ENCODE data around the gene WDR37. TPM values are rescaled to one million over a fixed set of nuclear protein-coding genes. Genes with fewer than 3 reads are reported as not detected.
A peak's percentile ranks its signal among the peaks of the same experiment; 100 is the strongest.
"Not testable (repeated sequence)": the region's sequence is repeated elsewhere in the genome, so short reads cannot be mapped to it uniquely, and the experiment has no call there.

Gene WDR37
- total RNA-seq, 1 donor from 2014 or later: 13.6 TPM

GRCh38 chr10:1160561-1161314, 104.6 kb downstream of the WDR37 start:
- Mint-ChIP-seq H3K27me3 (ENCODE audit: unreplicated experiment) (peaks cover 31% of the 10 kb centered on the region), H3K9me3 (ENCODE audit: unreplicated experiment) (no peaks in the 10 kb centered on the region), H3K4me3 (ENCODE audit: unreplicated experiment) (no peak overlapping the region), H3K27ac (ENCODE audit: unreplicated experiment) (no peak overlapping the region), H3K4me1 (ENCODE audit: unreplicated experiment) (no peaks in the 10 kb centered on the region), H3K36me3 (ENCODE audit: unreplicated experiment) (no peaks in the 10 kb centered on the region)
- DNase-seq (ENCODE audit: extremely low spot score, unreplicated experiment): peak; percentile 72
- TF ChIP-seq CTCF (IDR thresholded peaks at IDR 0.05): no peak

DNA sequence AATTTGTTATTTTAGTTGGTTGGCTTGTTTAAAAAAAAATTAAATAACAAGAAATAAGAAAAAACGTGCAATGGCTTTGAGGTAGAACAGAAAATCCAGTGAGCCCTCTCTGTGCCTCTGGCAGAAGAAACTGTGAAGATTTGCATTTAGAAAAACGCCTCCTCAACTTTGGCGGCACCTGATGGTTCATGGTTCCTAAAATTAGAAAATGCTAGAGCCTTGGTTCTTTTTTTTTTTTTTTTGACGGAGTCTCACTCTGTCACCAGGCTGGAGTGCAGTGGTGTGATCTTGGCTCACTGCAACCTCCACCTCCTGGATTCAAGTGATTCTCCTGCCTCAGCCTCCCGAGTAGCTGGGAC, 105.1 kb downstream of the WDR37 start:
- not testable (repeated sequence) for H3K36me3 Mint-ChIP-seq (ENCODE audit: unreplicated experiment); DNase-seq (ENCODE audit: extremely low spot score, unreplicated experiment); H3K4me1 Mint-ChIP-seq (ENCODE audit: unreplicated experiment); H3K4me3 Mint-ChIP-seq (ENCODE audit: unreplicated experiment); H3K9me3 Mint-ChIP-seq (ENCODE audit: unreplicated experiment); H3K27ac Mint-ChIP-seq (ENCODE audit: unreplicated experiment)
- H3K27me3 Mint-ChIP-seq (ENCODE audit: unreplicated experiment): peaks cover 35% of the 10 kb centered on the region

GRCh38 chr10:1162481-1163203, 106.5 kb downstream of the WDR37 start:
- Mint-ChIP-seq H3K4me1 (ENCODE audit: unreplicated experiment) (no peaks in the 10 kb centered on the region), H3K4me3 (ENCODE audit: unreplicated experiment) (no peak overlapping the region), H3K9me3 (ENCODE audit: unreplicated experiment) (no peaks in the 10 kb centered on the region), H3K36me3 (ENCODE audit: unreplicated experiment) (no peaks in the 10 kb centered on the region), H3K27me3 (ENCODE audit: unreplicated experiment) (peaks cover 34% of the 10 kb centered on the region), H3K27ac (ENCODE audit: unreplicated experiment) (no peak overlapping the region)
- no peak for TF ChIP-seq CTCF (IDR thresholded peaks at IDR 0.05)
- peak; percentile 70 for DNase-seq (ENCODE audit: extremely low spot score, unreplicated experiment)

- Mint-ChIP-seq H3K27me3 (ENCODE audit: unreplicated experiment) (peaks cover 34% of the 10 kb centered on the region), H3K4me3 (ENCODE audit: unreplicated experiment) (no peak overlapping the region), H3K9me3 (ENCODE audit: unreplicated experiment) (no peaks in the 10 kb centered on the region), H3K4me1 (ENCODE audit: unreplicated experiment) (no peaks in the 10 kb centered on the region), H3K36me3 (ENCODE audit: unreplicated experiment) (no peaks in the 10 kb centered on the region), H3K27ac (ENCODE audit: unreplicated experiment) (no peak overlapping the region)
- TF ChIP-seq CTCF (IDR thresholded peaks at IDR 0.05): no peak
- peak; percentile 51 for DNase-seq (ENCODE audit: extremely low spot score, unreplicated experiment)
Observed at GRCh38 chr10:1163204-1163660, 107.0 kb downstream of the WDR37 start.

- Mint-ChIP-seq H3K9me3 (ENCODE audit: unreplicated experiment) (no peaks in the 10 kb centered on the region), H3K36me3 (ENCODE audit: unreplicated experiment) (no peaks in the 10 kb centered on the region), H3K4me3 (ENCODE audit: unreplicated experiment) (no peak overlapping the region), H3K27ac (ENCODE audit: unreplicated experiment) (no peak overlapping the region), H3K4me1 (ENCODE audit: unreplicated experiment) (no peaks in the 10 kb centered on the region), H3K27me3 (ENCODE audit: unreplicated experiment) (peaks cover 29% of the 10 kb centered on the region)
- peak; percentile 8 for DNase-seq (ENCODE audit: extremely low spot score, unreplicated experiment)
- TF ChIP-seq CTCF (IDR thresholded peaks at IDR 0.05): no peak
Observed at GRCh38 chr10:1163831-1164230, 107.6 kb downstream of the WDR37 start.

Measured in osteocyte (in vitro differentiated cells).